Natural killer cell (primary cell): Measurements from ENCODE around the gene SOX13. TPM values are rescaled to one million over a fixed set of nuclear protein-coding genes. Genes with fewer than 3 reads are reported as not detected.

ENCODE experiments used
- ATAC-seq, 3 donors: fragments of 150-1000 bp in 2 of 3; fragments of 200-7000 bp in 1 of 3; cut with Tn5 transposase; 1 replicate in 1 of 3; 2 replicates in 2 of 3; pipeline ENCODE4 v1.10.0; 2021; ENCODE audit warnings: mild to moderate bottlenecking in 2 of 3, moderate library complexity in 2 of 3
- DNase-seq, 2 donors: peaks; one replicate each; pipeline versions ENCODE4 v3.0.0 to v3.0.0-alpha.2; 2013 to 2021; ENCODE audit warnings: mixed read lengths in 1 of 2
- H3K27ac ChIP-seq: one replicate; pipeline ENCODE4 v1.5.1; 2013; ENCODE audit warnings: mild to moderate bottlenecking, low read length
- H3K27me3 ChIP-seq: one replicate; pipeline ENCODE4 v1.6.1; 2013; ENCODE audit warnings: low read length; ENCODE audit not compliant: control insufficient read depth, insufficient read depth
- H3K36me3 ChIP-seq: one replicate; pipeline ENCODE4 v1.6.1; 2013; ENCODE audit warnings: low read length; ENCODE audit not compliant: control insufficient read depth, insufficient read depth
- H3K4me1 ChIP-seq: one replicate; pipeline ENCODE4 v1.6.1; 2013; ENCODE audit warnings: low read length; ENCODE audit not compliant: control insufficient read depth, insufficient read depth
- H3K4me3 ChIP-seq: one replicate; pipeline ENCODE4 v1.5.1; 2013; ENCODE audit warnings: low read length
- H3K9me3 ChIP-seq: one replicate; pipeline ENCODE4 v1.6.1; 2013; ENCODE audit warnings: low read length; ENCODE audit not compliant: control insufficient read depth, insufficient read depth
- H3K27ac Mint-ChIP-seq, 2 donors: one replicate each; pipeline ENCODE4 v1.8.0; 2022; ENCODE audit warnings: mild to moderate bottlenecking in 2 of 2, mixed read lengths in 2 of 2, moderate library complexity in 1 of 2
- H3K27me3 Mint-ChIP-seq, 2 donors: one replicate each; pipeline ENCODE4 v1.8.0; 2022; ENCODE audit warnings: low read depth in 2 of 2, mixed read lengths in 2 of 2
- H3K36me3 Mint-ChIP-seq: one replicate; pipeline ENCODE4 v1.8.0; 2022; ENCODE audit warnings: mixed read lengths
- H3K4me1 Mint-ChIP-seq, 2 donors: one replicate each; pipeline ENCODE4 v1.8.0; 2022; ENCODE audit warnings: mixed read lengths in 2 of 2
- H3K4me3 Mint-ChIP-seq: one replicate; pipeline ENCODE4 v1.8.0; 2022; ENCODE audit warnings: mild to moderate bottlenecking, moderate library complexity, mixed read lengths
- H3K9me3 Mint-ChIP-seq, 2 donors: one replicate each; pipeline ENCODE4 v1.8.0; 2022; ENCODE audit warnings: mixed read lengths in 2 of 2
- CTCF ChIP-seq: fragments of 200-600 bp; IDR thresholded peaks from one replicate; pipeline ENCODE4 v1.8.0; 2022; ENCODE audit warnings: antibody characterized with exemption
- WGBS: methylation state at CpG from one replicate; pipeline ENCODE4 v1.1.7; 2013; ENCODE audit warnings: missing lambda C conversion rate; ENCODE audit not compliant: insufficient coverage; 5-methylcytosine and 5-hydroxymethylcytosine counted together
- intact Hi-C: fragments of 100-400 bp; cut with micrococcal nuclease; formaldehyde crosslinking; loops from one replicate; pipeline ENCODE4 v1.14.2; 2022
- total RNA-seq, 4 donors: library from RNA; stranded (reverse); fragments of 120-200 nt in 1 of 4; gene quantifications; one replicate each; pipeline versions ENCODE4 v1.2.3 to v1.2.4, GENCODE V29; 2013 to 2022

SOX13 gene
- total RNA-seq, 3 donors from 2014 or later (not counting 1 experiment from before 2014, with no cell fraction given) = 27.3 to 44.7 (median 41.4) TPM

- no peaks in the 10 kb centered on the region for H3K4me1 Mint-ChIP-seq
- ATAC-seq (no peak), DNase-seq (no peak)
- no peak for TF ChIP-seq CTCF
- Histone ChIP-seq H3K36me3 (no peaks in the 10 kb centered on the region), H3K4me3 (no peak overlapping the region), H3K9me3 (no peaks in the 10 kb centered on the region), H3K27ac (no peak overlapping the region), H3K27me3 (no peaks in the 10 kb centered on the region), H3K4me1 (no peaks in the 10 kb centered on the region)
- WGBS = 91% methylated on average over 5 of the region's 5 CpGs
- intact Hi-C loops = no loop called here
- peaks cover 0 to 12% of the 10 kb centered on the region in 2 donors for H3K27me3 Mint-ChIP-seq
- no peaks in the 10 kb centered on the region for H3K9me3 Mint-ChIP-seq
- H3K27ac Mint-ChIP-seq = no peak overlapping the region
- no peak overlapping the region for H3K4me3 Mint-ChIP-seq
- H3K36me3 Mint-ChIP-seq = no peaks in the 10 kb centered on the region
These were observed 69.4 kb downstream of the SOX13 start for GRCh38 chr1:204142032-204142974.

GRCh38 chr1:204143276-204144041, 70.5 kb downstream of the SOX13 start:
- intact Hi-C loops = no loop called here
- no peak overlapping the region for H3K4me3 ChIP-seq
- no peak overlapping the region for H3K4me3 Mint-ChIP-seq
- WGBS = 88% methylated on average over 14 of the region's 14 CpGs
- no peaks in the 10 kb centered on the region for H3K4me1 Mint-ChIP-seq
- H3K27me3 ChIP-seq = no peaks in the 10 kb centered on the region
- H3K9me3 Mint-ChIP-seq = no peaks in the 10 kb centered on the region
- DNase-seq (no peak), ATAC-seq (no peak)
- no peaks in the 10 kb centered on the region for H3K36me3 Mint-ChIP-seq
- no peak for TF ChIP-seq CTCF
- H3K27me3 Mint-ChIP-seq = peaks cover 0 to 12% of the 10 kb centered on the region in 2 donors
- no peak overlapping the region for H3K27ac ChIP-seq
- H3K4me1 ChIP-seq = no peaks in the 10 kb centered on the region
- H3K9me3 ChIP-seq = no peaks in the 10 kb centered on the region
- no peaks in the 10 kb centered on the region for H3K36me3 ChIP-seq
- no peak overlapping the region for H3K27ac Mint-ChIP-seq

- Histone ChIP-seq H3K36me3 (no peaks in the 10 kb centered on the region), H3K4me3 (no peak overlapping the region), H3K9me3 (no peaks in the 10 kb centered on the region), H3K27me3 (no peaks in the 10 kb centered on the region), H3K27ac (no peak overlapping the region), H3K4me1 (no peaks in the 10 kb centered on the region)
- no peak overlapping the region for H3K27ac Mint-ChIP-seq
- TF ChIP-seq CTCF = no peak
- H3K27me3 Mint-ChIP-seq = peaks cover 0 to 12% of the 10 kb centered on the region in 2 donors
- DNase-seq (no peak), ATAC-seq (no peak)
- no peak overlapping the region for H3K4me3 Mint-ChIP-seq
- H3K9me3 Mint-ChIP-seq = no peaks in the 10 kb centered on the region
- intact Hi-C loops = no loop called here
- no peaks in the 10 kb centered on the region for H3K4me1 Mint-ChIP-seq
- WGBS = 80% methylated on average over 4 of the region's 4 CpGs
- H3K36me3 Mint-ChIP-seq = no peaks in the 10 kb centered on the region
These were observed 72.2 kb downstream of the SOX13 start for GRCh38 chr1:204145033-204145504.
